Epithelial cell of esophagus (primary cell): Measurements from ENCODE around the gene CD93.

Source experiments
- DNase-seq: peaks from one replicate; pipeline ENCODE4 v3.0.0; 2010; ENCODE audit warnings: low read depth
- H3K4me3 ChIP-seq: 2 replicates; pipeline ENCODE4 v1.5.1; 2011; ENCODE audit warnings: mild to moderate bottlenecking, low read length, control low read depth
- CTCF ChIP-seq: IDR thresholded peaks from 2 replicates; pipeline ENCODE4 v1.5.1; 2011; ENCODE audit warnings: low read depth, mild to moderate bottlenecking, low read length, control low read depth, inconsistent platforms; ENCODE audit not compliant: insufficient read depth; ENCODE audit errors: missing control alignments

The CD93 gene

DNA sequence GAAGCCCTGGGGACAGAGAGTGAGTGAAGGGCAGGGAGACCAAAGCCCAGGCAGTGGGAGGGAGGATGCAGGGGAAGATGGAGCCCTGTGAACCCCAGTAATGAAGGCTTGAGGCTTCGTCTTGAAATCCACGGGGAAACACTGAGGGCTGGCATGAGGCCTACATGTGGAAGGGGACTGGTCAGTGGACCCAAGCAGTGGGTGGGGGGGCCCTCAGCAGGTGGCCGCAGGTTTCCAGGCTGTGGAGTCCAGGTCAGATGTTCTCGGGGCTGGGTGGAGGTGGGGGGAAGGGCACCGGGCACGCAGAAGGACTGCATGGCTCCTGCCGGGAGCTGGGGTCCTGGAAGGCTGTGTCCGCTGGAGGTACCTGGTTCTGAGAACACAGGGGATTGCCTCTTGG lies 2.7 kb upstream of the CD93 start:
- no peak for DNase-seq
- TF ChIP-seq CTCF: no peak
- H3K4me3 ChIP-seq: no peak overlapping the region

DNA sequence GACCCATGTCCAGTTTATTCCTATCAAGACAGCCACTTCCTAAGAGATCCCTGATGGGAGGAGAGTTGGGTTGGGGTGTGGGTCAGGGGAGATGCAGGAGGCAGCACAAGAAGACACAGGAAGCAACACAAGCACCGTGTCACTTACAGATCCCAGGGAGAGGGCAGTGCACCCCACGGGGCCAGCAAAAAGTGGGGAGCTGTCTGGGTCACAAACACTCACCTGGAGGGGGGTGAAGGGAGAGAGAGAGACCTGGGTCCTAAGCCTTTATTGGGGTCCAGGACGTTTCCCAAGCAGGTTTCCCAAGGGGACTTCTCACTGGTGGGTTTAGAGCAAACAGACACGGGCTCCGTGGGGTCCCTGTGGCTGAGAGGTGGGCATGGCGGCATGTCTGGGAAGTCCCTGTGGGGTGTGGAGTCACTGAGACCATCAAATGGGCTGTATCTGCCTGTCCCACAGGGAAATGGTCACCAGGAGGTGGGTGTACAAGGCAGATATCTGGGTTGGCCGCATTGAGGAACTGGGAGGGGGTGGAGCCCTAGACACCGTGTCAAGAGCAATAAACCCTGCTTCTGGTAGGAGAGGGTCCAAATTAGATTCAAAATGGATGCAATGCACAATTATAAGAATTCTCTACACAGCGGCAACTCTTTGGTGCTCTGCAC lies 1.6 kb upstream of the CD93 start:
- DNase-seq: no peak
- no peak for TF ChIP-seq CTCF
- no peak overlapping the region for H3K4me3 ChIP-seq

DNA sequence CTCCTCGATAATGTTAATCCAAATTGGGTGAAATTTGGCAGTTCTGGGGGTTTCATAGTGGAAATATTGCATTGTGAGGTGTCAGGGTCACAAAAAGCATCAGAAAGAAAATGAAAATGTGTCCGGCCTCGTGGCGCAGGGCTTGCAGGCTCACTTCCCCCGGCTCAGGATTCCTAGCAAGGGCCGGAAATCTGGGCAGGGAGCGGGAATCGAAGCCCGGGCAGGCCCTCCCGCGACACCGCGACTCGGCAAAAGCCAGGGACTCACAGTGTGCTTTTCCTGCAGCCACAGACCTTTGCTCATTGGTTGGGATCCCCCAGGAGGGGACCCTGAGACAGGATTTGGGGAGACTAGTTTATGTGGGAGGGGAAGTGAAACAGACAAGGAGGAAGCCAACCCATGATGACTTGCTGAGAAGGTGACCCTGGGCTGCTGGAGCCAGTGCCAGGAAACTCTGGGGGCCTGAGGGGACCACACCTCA lies 847 bp upstream of the CD93 start:
- H3K4me3 ChIP-seq: no peak overlapping the region
- DNase-seq: no peak

DNA sequence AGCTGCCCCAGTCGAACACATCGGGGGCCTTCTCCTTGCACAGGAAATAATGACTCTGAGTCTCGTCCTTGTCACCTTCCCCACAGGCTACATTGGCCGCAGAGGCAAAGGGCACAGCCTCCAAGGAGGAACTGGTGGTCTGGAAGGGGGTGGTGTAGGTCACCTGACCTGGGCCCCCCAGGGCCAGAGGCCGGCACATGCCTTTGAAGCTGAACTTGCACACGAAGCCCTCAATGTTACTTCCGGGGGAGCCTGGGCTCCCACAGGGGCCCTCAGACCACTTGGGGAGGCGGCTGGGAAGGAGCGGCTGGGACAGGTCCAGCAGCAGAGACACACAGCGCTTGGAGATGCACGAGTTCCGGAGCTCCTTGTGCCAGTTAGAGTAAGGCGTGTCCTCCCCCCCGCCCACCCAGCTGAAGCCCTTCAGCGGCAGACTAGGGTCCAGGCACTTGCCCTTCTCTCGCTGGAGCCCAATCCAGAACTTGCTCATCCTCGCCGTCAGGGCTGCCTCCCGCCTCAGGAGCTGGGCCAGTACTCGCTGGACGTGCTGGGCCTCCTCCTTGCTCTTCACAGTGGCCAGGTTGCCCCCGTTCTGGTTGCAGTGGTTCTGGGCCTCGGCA lies 578 bp downstream of the CD93 start:
- no peak overlapping the region for H3K4me3 ChIP-seq
- TF ChIP-seq CTCF: no peak
- DNase-seq: no peak

More for the DNA sequence above, 847 bp upstream of the CD93 start:
- no peak for TF ChIP-seq CTCF

DNA sequence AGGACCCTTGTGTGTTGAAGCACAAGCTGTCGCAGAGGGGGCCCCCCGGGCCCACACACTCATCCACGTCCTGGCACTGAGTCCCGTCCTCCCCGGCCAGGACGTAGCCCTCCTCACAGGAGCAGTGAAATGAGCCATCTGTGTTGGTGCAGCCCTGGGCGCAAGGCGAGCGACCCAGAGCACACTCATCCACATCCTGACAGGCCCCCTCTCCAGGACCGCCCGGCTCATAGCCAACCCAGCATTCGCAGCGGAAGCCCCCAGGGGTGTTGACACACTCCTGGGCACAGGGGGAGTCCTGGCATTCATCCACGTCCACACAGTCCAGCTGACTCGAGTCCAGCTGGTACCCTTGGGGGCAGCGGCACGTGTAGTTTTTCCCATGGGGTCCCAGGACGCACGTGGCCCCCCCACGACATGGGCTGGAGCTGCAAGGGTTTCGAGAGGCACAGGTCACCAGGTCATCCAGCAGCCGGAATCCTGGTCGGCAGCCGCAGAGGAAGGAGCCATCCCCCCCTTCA lies 1.2 kb downstream of the CD93 start:
- TF ChIP-seq CTCF: no peak
- H3K4me3 ChIP-seq: no peak overlapping the region

GRCh38 chr20:23084282-23084844 lies 1.8 kb downstream of the CD93 start:
- TF ChIP-seq CTCF: no peak
- H3K4me3 ChIP-seq: no peak overlapping the region
- DNase-seq: no peak

More for the DNA sequence above, 1.2 kb downstream of the CD93 start:
- no peak for DNase-seq
